Measurements from ENCODE around the gene RAPH1.

The RAPH1 gene

DNA sequence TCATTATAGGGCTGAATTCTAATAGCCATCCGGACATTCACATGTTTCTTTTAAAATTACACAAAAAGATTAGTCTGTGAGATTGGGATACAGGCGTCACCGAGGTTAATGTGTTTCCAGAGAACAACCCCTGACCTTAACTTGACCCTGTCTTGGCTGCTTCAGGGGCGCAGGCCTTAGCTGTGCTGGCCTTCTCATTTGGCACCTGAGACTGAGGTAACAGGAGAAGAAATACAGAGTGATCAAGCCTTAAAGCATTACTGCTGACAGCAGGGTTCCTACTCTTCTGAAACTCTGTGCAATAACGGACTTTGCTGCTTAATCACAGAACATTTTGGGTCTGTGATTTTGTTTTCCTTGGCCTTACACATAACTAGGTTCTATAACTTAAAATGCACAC is 92.6 kb downstream of the RAPH1 start:
- TF ChIP-seq, protein P1, sequence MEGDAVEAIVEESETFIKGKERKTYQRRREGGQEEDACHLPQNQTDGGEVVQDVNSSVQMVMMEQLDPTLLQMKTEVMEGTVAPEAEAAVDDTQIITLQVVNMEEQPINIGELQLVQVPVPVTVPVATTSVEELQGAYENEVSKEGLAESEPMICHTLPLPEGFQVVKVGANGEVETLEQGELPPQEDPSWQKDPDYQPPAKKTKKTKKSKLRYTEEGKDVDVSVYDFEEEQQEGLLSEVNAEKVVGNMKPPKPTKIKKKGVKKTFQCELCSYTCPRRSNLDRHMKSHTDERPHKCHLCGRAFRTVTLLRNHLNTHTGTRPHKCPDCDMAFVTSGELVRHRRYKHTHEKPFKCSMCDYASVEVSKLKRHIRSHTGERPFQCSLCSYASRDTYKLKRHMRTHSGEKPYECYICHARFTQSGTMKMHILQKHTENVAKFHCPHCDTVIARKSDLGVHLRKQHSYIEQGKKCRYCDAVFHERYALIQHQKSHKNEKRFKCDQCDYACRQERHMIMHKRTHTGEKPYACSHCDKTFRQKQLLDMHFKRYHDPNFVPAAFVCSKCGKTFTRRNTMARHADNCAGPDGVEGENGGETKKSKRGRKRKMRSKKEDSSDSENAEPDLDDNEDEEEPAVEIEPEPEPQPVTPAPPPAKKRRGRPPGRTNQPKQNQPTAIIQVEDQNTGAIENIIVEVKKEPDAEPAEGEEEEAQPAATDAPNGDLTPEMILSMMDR (IDR thresholded peaks at IDR 0.05; ENCODE audit: insufficient read depth, low read length): no peak
- TF ChIP-seq SPI1 (IDR thresholded peaks at IDR 0.05; ENCODE audit: borderline replicate concordance, low read depth) (no peak), POLR2AphosphoS5 (IDR thresholded peaks at IDR 0.05; ENCODE audit: low read depth) (no peak), GABPA (IDR thresholded peaks at IDR 0.05; ENCODE audit: low read depth) (no peak)
- TF ChIP-seq, protein P2, sequence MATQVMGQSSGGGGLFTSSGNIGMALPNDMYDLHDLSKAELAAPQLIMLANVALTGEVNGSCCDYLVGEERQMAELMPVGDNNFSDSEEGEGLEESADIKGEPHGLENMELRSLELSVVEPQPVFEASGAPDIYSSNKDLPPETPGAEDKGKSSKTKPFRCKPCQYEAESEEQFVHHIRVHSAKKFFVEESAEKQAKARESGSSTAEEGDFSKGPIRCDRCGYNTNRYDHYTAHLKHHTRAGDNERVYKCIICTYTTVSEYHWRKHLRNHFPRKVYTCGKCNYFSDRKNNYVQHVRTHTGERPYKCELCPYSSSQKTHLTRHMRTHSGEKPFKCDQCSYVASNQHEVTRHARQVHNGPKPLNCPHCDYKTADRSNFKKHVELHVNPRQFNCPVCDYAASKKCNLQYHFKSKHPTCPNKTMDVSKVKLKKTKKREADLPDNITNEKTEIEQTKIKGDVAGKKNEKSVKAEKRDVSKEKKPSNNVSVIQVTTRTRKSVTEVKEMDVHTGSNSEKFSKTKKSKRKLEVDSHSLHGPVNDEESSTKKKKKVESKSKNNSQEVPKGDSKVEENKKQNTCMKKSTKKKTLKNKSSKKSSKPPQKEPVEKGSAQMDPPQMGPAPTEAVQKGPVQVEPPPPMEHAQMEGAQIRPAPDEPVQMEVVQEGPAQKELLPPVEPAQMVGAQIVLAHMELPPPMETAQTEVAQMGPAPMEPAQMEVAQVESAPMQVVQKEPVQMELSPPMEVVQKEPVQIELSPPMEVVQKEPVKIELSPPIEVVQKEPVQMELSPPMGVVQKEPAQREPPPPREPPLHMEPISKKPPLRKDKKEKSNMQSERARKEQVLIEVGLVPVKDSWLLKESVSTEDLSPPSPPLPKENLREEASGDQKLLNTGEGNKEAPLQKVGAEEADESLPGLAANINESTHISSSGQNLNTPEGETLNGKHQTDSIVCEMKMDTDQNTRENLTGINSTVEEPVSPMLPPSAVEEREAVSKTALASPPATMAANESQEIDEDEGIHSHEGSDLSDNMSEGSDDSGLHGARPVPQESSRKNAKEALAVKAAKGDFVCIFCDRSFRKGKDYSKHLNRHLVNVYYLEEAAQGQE (IDR thresholded peaks at IDR 0.05; ENCODE audit: insufficient replicate concordance, low read depth): no peak
- H3K27me3 ChIP-seq (ENCODE audit: insufficient read depth, poor library complexity, severe bottlenecking): no peaks in the 10 kb centered on the region
- H3K27ac ChIP-seq (replicated peaks): no peak overlapping the region
- DNase-seq (ENCODE audit: low read depth in 1 of 2, low spot score in 1 of 2): no peak
- H3K4me3 ChIP-seq (replicated peaks; ENCODE audit: insufficient read depth, low read length): no peak overlapping the region

DNA sequence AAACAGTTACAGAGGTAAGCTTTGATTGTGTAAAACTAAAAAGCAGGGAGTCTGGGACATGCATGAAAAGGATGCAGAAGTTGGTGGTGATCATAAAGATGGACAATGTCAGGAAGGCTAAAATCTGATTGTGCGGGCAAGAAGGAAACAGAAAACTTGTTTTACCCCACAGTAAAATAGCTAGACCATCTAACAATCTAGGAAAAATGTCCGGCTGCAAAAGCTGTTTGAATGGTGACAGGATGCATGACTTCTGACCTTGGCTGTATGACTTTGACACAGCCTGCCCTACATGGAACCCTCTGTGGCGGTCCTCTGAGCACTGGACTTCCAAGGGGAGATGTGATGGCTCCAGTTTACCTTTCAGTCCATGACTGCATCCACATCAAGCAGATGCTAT is 93.6 kb downstream of the RAPH1 start:
- no peak overlapping the region for H3K4me3 ChIP-seq (replicated peaks; ENCODE audit: insufficient read depth, low read length)
- H3K27ac ChIP-seq (replicated peaks): no peak overlapping the region
- TF ChIP-seq, protein P2 (IDR thresholded peaks at IDR 0.05; ENCODE audit: insufficient replicate concordance, low read depth): no peak
- TF ChIP-seq, protein P1 (IDR thresholded peaks at IDR 0.05; ENCODE audit: insufficient read depth, low read length): no peak
- TF ChIP-seq POLR2AphosphoS5 (IDR thresholded peaks at IDR 0.05; ENCODE audit: low read depth): no peak
- TF ChIP-seq GABPA (IDR thresholded peaks at IDR 0.05; ENCODE audit: low read depth): no peak
- TF ChIP-seq SPI1 (IDR thresholded peaks at IDR 0.05; ENCODE audit: borderline replicate concordance, low read depth): no peak

GRCh38 chr2:203440671-203441070 is 94.4 kb downstream of the RAPH1 start:
- Histone ChIP-seq H3K27me3 (ENCODE audit: insufficient read depth, poor library complexity, severe bottlenecking) (peaks cover 6% of the 10 kb centered on the region), H3K4me3 (replicated peaks; ENCODE audit: insufficient read depth, low read length) (no peak overlapping the region), H3K27ac (replicated peaks) (no peak overlapping the region)
- no peak for DNase-seq (ENCODE audit: low read depth in 1 of 2, low spot score in 1 of 2)
- TF ChIP-seq GABPA (IDR thresholded peaks at IDR 0.05; ENCODE audit: low read depth) (no peak), SPI1 (IDR thresholded peaks at IDR 0.05; ENCODE audit: borderline replicate concordance, low read depth) (no peak), POLR2AphosphoS5 (IDR thresholded peaks at IDR 0.05; ENCODE audit: low read depth) (no peak)
- TF ChIP-seq, protein P1 (IDR thresholded peaks at IDR 0.05; ENCODE audit: insufficient read depth, low read length): no peak
- TF ChIP-seq, protein P2 (IDR thresholded peaks at IDR 0.05; ENCODE audit: insufficient replicate concordance, low read depth): no peak

More for the DNA sequence above, 93.6 kb downstream of the RAPH1 start:
- H3K27me3 ChIP-seq (ENCODE audit: insufficient read depth, poor library complexity, severe bottlenecking): no peaks in the 10 kb centered on the region
- DNase-seq (ENCODE audit: low read depth in 1 of 2, low spot score in 1 of 2): no peak

Data from HL-60 (cell line).